ENCODE data around the gene POLD4. TPM values are rescaled to one million over a fixed set of nuclear protein-coding genes. Genes with fewer than 3 reads are reported as not detected.

The POLD4 gene
- total and polyA plus RNA-seq, 2 of the 13 experiments (the other 11 are each of a cell fraction or from before 2014, with no cell fraction given), result 10.5 to 27.4 TPM

DNA sequence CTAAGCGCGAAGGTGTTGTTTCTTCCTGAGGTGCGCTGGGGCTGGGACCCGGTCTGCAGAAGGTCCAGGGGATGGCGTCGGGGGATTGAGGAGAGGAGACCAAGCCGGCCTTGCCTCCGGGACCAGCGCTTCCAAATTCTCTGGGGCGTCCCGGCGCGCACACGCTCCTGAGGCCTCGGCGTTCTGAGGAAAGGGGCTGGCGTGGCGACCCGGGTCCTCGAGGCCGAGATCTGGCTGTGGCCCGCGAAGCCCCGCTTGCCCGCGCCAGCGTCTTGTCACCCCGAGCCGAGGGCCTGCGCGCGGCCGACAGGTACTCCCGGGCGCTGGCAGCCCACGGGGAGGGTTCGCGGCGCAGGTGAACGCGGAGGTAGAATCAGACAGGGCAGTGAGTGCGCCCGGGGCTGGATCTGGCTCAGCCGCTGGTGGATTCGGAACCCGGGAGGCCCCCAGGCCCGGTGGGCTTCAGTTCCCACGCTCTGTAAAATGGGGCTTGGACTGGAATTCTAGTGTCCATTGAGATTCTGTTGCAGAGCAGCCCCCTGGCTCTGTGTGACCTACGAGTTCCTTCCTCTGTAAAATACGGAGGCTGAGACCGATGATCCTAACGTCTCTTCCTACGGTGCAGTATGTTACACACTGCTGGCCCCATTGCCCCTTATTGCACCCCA, 35.3 kb downstream of the POLD4 start (continued):
- TF ChIP-seq ARNTL (CRISPR knock-in tag; IDR thresholded peaks at IDR 0.05) (no peak), HOXA9 (CRISPR knock-in tag; IDR thresholded peaks at IDR 0.05; ENCODE audit: borderline replicate concordance) (no peak), DPF2 (CRISPR knock-in tag; IDR thresholded peaks at IDR 0.05; ENCODE audit: borderline replicate concordance, low read depth) (0 out of 2 replicates have a peak, but pooled peaks have one; percentile 14), PHF8 (CRISPR knock-in tag; IDR thresholded peaks at IDR 0.05) (peak; percentile 63; the same call in 1 of the 2 replicates), ATF7-NPFF (CRISPR knock-in tag; IDR thresholded peaks at IDR 0.05; ENCODE audit: low read depth) (no peak; the same call in 1 of the 2 replicates), SATB2 (CRISPR knock-in tag; IDR thresholded peaks at IDR 0.05) (0 out of 2 replicates have a peak, but pooled peaks have one; percentile 66), ZSCAN29 (CRISPR knock-in tag; conservative IDR thresholded peaks at IDR 0.05) (peak; percentile 21; the same call in 1 of the 2 replicates), PHF21A (CRISPR knock-in tag; IDR thresholded peaks at IDR 0.05) (0 out of 2 replicates have a peak, but pooled peaks have one; percentile 2), YEATS4 (CRISPR knock-in tag; IDR thresholded peaks at IDR 0.05; ENCODE audit: borderline replicate concordance) (0 out of 2 replicates have a peak, but pooled peaks have one; percentile 1), LCORL (IDR thresholded peaks at IDR 0.05) (no peak), LCORL (CRISPR knock-in tag; IDR thresholded peaks at IDR 0.05) (no peak), JARID2 (CRISPR knock-in tag; IDR thresholded peaks at IDR 0.05; ENCODE audit: insufficient replicate concordance) (no peak), ZZZ3 (CRISPR knock-in tag; IDR thresholded peaks at IDR 0.05; ENCODE audit: borderline replicate concordance) (0 out of 2 replicates have a peak, but pooled peaks have one; percentile 57)
- TF ChIP-seq, protein P1, sequence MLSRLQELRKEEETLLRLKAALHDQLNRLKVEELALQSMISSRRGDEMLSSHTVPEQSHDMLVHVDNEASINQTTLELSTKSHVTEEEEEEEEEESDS (CRISPR knock-in tag; IDR thresholded peaks at IDR 0.05; ENCODE audit: borderline replicate concordance), result no peak
- TF ChIP-seq, protein P2, sequence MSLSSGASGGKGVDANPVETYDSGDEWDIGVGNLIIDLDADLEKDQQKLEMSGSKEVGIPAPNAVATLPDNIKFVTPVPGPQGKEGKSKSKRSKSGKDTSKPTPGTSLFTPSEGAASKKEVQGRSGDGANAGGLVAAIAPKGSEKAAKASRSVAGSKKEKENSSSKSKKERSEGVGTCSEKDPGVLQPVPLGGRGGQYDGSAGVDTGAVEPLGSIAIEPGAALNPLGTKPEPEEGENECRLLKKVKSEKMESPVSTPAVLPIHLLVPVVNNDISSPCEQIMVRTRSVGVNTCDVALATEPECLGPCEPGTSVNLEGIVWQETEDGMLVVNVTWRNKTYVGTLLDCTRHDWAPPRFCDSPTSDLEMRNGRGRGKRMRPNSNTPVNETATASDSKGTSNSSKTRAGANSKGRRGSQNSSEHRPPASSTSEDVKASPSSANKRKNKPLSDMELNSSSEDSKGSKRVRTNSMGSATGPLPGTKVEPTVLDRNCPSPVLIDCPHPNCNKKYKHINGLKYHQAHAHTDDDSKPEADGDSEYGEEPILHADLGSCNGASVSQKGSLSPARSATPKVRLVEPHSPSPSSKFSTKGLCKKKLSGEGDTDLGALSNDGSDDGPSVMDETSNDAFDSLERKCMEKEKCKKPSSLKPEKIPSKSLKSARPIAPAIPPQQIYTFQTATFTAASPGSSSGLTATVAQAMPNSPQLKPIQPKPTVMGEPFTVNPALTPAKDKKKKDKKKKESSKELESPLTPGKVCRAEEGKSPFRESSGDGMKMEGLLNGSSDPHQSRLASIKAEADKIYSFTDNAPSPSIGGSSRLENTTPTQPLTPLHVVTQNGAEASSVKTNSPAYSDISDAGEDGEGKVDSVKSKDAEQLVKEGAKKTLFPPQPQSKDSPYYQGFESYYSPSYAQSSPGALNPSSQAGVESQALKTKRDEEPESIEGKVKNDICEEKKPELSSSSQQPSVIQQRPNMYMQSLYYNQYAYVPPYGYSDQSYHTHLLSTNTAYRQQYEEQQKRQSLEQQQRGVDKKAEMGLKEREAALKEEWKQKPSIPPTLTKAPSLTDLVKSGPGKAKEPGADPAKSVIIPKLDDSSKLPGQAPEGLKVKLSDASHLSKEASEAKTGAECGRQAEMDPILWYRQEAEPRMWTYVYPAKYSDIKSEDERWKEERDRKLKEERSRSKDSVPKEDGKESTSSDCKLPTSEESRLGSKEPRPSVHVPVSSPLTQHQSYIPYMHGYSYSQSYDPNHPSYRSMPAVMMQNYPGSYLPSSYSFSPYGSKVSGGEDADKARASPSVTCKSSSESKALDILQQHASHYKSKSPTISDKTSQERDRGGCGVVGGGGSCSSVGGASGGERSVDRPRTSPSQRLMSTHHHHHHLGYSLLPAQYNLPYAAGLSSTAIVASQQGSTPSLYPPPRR (CRISPR knock-in tag; IDR thresholded peaks at IDR 0.05; ENCODE audit: borderline replicate concordance), result peak; percentile 46; the same call in 1 of the 2 replicates
- TF ChIP-seq, protein P3, sequence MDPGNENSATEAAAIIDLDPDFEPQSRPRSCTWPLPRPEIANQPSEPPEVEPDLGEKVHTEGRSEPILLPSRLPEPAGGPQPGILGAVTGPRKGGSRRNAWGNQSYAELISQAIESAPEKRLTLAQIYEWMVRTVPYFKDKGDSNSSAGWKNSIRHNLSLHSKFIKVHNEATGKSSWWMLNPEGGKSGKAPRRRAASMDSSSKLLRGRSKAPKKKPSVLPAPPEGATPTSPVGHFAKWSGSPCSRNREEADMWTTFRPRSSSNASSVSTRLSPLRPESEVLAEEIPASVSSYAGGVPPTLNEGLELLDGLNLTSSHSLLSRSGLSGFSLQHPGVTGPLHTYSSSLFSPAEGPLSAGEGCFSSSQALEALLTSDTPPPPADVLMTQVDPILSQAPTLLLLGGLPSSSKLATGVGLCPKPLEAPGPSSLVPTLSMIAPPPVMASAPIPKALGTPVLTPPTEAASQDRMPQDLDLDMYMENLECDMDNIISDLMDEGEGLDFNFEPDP (CRISPR knock-in tag; conservative IDR thresholded peaks at IDR 0.05), result 0 out of 2 replicates have a peak, but pooled peaks have one; percentile 8
- TF ChIP-seq, protein P4, sequence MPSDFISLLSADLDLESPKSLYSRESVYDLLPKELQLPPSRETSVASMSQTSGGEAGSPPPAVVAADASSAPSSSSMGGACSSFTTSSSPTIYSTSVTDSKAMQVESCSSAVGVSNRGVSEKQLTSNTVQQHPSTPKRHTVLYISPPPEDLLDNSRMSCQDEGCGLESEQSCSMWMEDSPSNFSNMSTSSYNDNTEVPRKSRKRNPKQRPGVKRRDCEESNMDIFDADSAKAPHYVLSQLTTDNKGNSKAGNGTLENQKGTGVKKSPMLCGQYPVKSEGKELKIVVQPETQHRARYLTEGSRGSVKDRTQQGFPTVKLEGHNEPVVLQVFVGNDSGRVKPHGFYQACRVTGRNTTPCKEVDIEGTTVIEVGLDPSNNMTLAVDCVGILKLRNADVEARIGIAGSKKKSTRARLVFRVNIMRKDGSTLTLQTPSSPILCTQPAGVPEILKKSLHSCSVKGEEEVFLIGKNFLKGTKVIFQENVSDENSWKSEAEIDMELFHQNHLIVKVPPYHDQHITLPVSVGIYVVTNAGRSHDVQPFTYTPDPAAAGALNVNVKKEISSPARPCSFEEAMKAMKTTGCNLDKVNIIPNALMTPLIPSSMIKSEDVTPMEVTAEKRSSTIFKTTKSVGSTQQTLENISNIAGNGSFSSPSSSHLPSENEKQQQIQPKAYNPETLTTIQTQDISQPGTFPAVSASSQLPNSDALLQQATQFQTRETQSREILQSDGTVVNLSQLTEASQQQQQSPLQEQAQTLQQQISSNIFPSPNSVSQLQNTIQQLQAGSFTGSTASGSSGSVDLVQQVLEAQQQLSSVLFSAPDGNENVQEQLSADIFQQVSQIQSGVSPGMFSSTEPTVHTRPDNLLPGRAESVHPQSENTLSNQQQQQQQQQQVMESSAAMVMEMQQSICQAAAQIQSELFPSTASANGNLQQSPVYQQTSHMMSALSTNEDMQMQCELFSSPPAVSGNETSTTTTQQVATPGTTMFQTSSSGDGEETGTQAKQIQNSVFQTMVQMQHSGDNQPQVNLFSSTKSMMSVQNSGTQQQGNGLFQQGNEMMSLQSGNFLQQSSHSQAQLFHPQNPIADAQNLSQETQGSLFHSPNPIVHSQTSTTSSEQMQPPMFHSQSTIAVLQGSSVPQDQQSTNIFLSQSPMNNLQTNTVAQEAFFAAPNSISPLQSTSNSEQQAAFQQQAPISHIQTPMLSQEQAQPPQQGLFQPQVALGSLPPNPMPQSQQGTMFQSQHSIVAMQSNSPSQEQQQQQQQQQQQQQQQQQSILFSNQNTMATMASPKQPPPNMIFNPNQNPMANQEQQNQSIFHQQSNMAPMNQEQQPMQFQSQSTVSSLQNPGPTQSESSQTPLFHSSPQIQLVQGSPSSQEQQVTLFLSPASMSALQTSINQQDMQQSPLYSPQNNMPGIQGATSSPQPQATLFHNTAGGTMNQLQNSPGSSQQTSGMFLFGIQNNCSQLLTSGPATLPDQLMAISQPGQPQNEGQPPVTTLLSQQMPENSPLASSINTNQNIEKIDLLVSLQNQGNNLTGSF (CRISPR knock-in tag; IDR thresholded peaks at IDR 0.05), result peak; percentile 77; the same call in 1 of the 2 replicates
